NCI-H460 (cell line): ENCODE measurements around the gene SPANXC. TPM values are rescaled to one million over a fixed set of nuclear protein-coding genes. Genes with fewer than 3 reads are reported as not detected.
"Not testable (repeated sequence)": the region's sequence is repeated elsewhere in the genome, so short reads cannot be mapped to it uniquely, and the experiment has no call there.

Source experiments
- DNase-seq: peaks from one replicate; pipeline ENCODE4 v3.0.0-alpha.2; 2016; ENCODE audit warnings: low read depth; ENCODE audit errors: extremely low read depth
- polyA plus RNA-seq: library from polyadenylated mRNA; depleted of rRNA; stranded (reverse); fragments of >200 nt; gene quantifications from 2 replicates; pipeline ENCODE4 v1.2.3, GENCODE V29; 2014; cell fraction: nucleus; rRNA removed
- total RNA-seq: library from RNA; depleted of rRNA; stranded (reverse); fragments of >200 nt; shearing (Covaris generic); gene quantifications from 2 replicates; pipeline ENCODE4 v1.2.3, GENCODE V29; 2014; rRNA removed

The SPANXC gene, protein sequence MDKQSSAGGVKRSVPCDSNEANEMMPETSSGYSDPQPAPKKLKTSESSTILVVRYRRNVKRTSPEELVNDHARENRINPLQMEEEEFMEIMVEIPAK
- not detected in 2 replicates for total RNA-seq
- polyA plus RNA-seq = not detected in 2 replicates

GRCh38 chrX:141242417-141242816 is at the start of gene SPANXC:
Gene SPANXC, minus strand, starts transcription at chrX:141242517. Its CDS starts 60 bp downstream, at chrX:141242457.
- not testable (repeated sequence) for DNase-seq

- no peak for DNase-seq
Measured at GRCh38 chrX:141279476-141279875, 37.2 kb upstream of the SPANXC start.

GRCh38 chrX:141278306-141278705 is 36.0 kb upstream of the SPANXC start:
- DNase-seq = peak; percentile 35

DNA sequence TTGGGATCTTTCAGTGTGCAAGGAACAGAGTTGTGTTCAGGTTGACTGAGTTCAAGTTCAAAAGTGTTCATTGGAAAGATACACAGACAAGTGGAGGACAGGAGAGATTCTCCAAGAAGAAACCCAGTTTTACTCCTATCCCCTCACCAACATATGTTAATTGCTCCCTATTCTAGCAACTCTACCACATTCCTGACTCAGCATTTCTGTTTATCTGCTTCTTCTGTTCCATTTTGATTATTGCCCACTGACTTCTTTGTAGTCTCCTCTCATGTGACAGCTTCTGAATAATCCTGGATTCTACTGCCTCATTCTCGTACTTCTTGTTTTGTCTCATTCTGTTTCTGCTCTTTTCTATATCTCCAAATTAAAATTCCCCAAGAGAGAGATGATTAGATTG is 15.8 kb upstream of the SPANXC start:
- DNase-seq = no peak

DNA sequence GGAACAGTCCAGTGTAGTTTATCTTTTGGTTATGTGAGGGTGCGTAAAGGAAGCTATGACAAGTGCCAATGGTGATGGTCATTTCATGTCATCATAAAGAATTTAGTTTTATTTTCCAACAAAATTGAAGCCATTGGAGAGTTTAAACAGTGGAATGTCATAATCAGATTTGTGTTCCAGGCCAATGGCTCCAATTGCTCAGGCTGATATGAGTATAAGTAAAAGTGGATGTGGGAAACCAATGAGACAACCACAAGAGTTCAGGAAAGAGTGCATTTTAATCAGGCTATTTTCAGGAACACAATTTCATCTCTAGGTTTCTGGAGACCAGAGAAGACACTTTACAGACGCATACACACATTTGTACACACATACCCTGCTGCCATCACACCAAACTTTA is 20.7 kb downstream of the SPANXC start:
- no peak for DNase-seq

DNA sequence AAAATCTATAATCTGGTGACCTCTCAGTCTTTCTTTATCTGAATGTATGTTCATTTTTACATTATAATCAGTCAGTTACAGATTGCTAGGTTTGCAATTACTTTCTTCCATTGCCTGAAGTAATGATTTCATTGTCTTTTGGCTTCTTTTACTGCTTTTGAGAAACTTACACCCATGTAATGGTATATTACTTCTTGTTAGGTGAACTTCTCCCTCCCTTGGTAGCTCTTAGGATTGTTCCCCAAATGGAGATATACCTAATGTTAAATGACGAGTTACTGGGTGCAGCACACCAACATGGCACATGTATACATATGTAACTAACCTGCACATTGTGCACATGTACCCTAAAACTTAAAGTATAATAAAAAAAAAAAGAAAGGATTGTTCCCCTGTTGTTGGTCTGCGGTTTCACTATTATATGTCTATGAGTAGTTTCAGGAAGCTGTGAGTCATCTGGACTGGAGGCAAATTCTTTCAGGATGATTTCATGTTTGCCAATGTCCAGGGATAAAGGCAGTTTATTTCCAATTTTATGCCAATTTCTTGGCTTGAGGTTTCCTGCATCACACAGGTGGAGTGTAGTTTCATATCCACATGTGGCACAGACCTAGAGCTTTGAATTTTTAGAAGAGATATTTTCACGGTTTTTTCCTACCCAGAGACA is 21.8 kb downstream of the SPANXC start:
- peak; percentile 36 for DNase-seq

DNA sequence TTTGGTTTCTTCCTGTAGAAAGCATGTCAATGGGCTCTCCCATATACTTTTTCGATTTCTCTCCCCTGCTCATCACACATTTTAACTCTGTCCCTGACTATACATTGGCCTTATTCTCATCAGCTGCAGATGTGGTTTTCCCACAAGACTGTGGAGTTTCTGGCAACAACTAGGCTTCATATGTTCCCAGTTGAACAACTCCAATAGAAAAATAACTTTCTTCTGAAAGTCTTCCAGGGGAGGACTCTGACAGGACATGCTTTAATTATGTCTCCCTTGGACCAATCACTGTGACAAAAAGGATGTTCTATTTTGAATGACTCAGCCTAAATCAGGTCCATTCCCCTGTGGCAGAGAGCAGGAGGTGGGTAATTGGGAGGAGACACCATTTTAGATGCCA is 28.1 kb downstream of the SPANXC start:
- no peak for DNase-seq

GRCh38 chrX:141201962-141202361 is 40.4 kb downstream of the SPANXC start:
- DNase-seq = no peak

Other genes with a start within 250 kb of the SPANXC start
- gene SPANXB1, start 239.9 kb downstream of the SPANXC start, total RNA-seq = not detected in 2 replicates
- gene LDOC1, start 65.4 kb downstream of the SPANXC start, total RNA-seq = 10.2 and 14.2 TPM in 2 replicates